PC-3 (cell line): ENCODE measurements around the gene BCL11A.

ENCODE experiments used
- CTCF ChIP-seq: fragments of 300-600 bp; sonication (generic); conservative IDR thresholded peaks from 2 replicates; pipeline ENCODE4 v1.5.1; 2017; ENCODE audit warnings: antibody characterized with exemption, low read depth, mild to moderate bottlenecking, low read length
- EZH2 ChIP-seq: fragments of 300-600 bp; sonication (generic); IDR thresholded peaks from one replicate; pipeline ENCODE4 v1.6.1; 2017; ENCODE audit warnings: antibody characterized with exemption, mild to moderate bottlenecking, low read length; ENCODE audit not compliant: unreplicated experiment
- EZH2phosphoT487 ChIP-seq: fragments of 300-600 bp; sonication (generic); IDR thresholded peaks from 2 replicates; pipeline ENCODE4 v1.6.1; 2018; ENCODE audit warnings: mild to moderate bottlenecking, antibody characterized with exemption, low read length, borderline replicate concordance

DNA sequence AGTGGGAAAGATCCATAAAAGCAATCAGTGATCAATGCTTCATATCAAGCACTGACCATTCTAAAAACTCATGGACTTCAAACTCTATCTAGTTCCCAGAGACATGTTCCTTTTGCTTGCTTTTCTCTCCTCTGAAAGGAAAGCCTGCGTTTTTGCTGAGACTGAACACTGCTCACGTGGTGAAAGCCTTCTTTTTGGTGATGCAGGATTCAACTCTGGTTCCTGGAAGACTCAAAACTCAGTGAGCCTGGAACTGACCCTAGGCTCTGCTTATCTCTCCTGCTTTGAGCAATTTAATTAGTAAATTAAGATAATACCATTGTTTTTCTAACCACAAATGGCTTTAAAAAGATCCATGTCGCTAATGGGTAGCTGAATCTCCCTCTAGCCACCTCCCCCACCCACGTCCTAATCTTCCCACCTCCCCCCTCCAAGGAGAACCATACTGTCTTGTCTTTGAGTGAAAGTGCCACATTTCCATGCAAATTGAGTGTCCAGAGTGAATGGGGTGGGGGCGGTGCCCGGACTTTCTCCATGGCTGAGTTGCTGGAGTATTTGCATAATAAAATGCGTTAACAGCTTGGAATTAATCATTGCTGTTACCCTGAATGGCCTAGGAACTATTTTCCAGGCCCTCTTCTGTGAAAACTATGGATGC is 130.5 kb downstream of the BCL11A start:
- no peak for TF ChIP-seq EZH2
- no peak for TF ChIP-seq CTCF
- TF ChIP-seq EZH2phosphoT487, result no peak
